K562 (cell line): ENCODE measurements around the gene HACE1. TPM values are rescaled to one million over a fixed set of nuclear protein-coding genes. Genes with fewer than 3 reads are reported as not detected.

Experiments used
- ATAC-seq: fragments of 200-7000 bp; cut with Tn5 transposase; 3 replicates; pipeline ENCODE4 v1.9.1; 2020; ENCODE audit warnings: moderate library complexity
- BruUV-seq: library from RNA; stranded (reverse); fragments of 400-500 nt; replicated peaks from 2 replicates; lab custom pipeline; 2021; lab: Mats Ljungman, UMichigan
- CTCF ChIA-PET: fragments of 300-600 bp; formaldehyde crosslinking; extraction: SDS; loops from one replicate; lab custom pipeline; 2021; ENCODE audit warnings: low intra/inter-chr PET ratio; lab: Yijun Ruan, JAX
- POLR2A ChIA-PET: fragments of 300-600, 350-650 bp; sonication (Branson Sonifier 250); formaldehyde crosslinking; extraction: SDS; loops from one replicate; lab custom pipeline; 2021; ENCODE audit warnings: antibody characterized with exemption, inconsistent platforms; lab: Yijun Ruan, JAX
- DNase-seq, 4 experiments: peaks; one replicate each; pipeline versions ENCODE4 v3.0.0 to v3.0.0-alpha.2; 2011 to 2018; ENCODE audit warnings: low spot score in 3 of 4, mixed read lengths in 3 of 4; ENCODE audit errors: extremely low read depth in 1 of 4
- FAIRE-seq: peaks from 2 replicates; lab custom pipeline; 2011; peaks lifted over from hg19 to GRCh38; lab: Jason Lieb, UNC
- H2AFZ ChIP-seq: 2 replicates; pipeline ENCODE4 v1.6.0; 2011; ENCODE audit warnings: low read depth, low read length, control low read depth, inconsistent platforms
- H3K27ac ChIP-seq: fragments of 200-600 bp; 3 replicates; pipeline ENCODE4 v1.8.0; 2011; ENCODE audit warnings: low read depth, mild to moderate bottlenecking, control low read depth, inconsistent platforms, low read length, moderate library complexity, mixed read lengths; ENCODE audit errors: extremely low read depth
- H3K27me3 ChIP-seq, 2 experiments: fragments of 300-600 bp in 1 of 2; 2 replicates in 1 of 2; 3 replicates in 1 of 2; pipeline versions ENCODE4 v1.6.0 to v1.8.0; 2011; ENCODE audit warnings: inconsistent platforms in 2 of 2, low read length in 2 of 2, mild to moderate bottlenecking in 1 of 2, mixed read lengths in 1 of 2, moderate library complexity in 1 of 2; ENCODE audit not compliant: control insufficient read depth in 2 of 2, insufficient read depth in 2 of 2
- H3K36me3 ChIP-seq: fragments of 300-600 bp; 3 replicates; pipeline ENCODE4 v1.8.0; 2011; ENCODE audit warnings: mild to moderate bottlenecking, low read length, inconsistent platforms; ENCODE audit not compliant: control insufficient read depth, insufficient read depth
- H3K4me1 ChIP-seq, 2 experiments: fragments of 200-600 bp in 1 of 2; replicated peaks in 1 of 2; 2 replicates in 1 of 2; 3 replicates in 1 of 2; pipeline versions ENCODE4 v1.5.1 to v1.8.0; 2011; ENCODE audit warnings: inconsistent platforms in 2 of 2, low read length in 2 of 2, mild to moderate bottlenecking in 1 of 2, mixed read lengths in 1 of 2, moderate library complexity in 1 of 2; ENCODE audit not compliant: control insufficient read depth in 2 of 2, insufficient read depth in 2 of 2
- H3K4me2 ChIP-seq: 2 replicates; pipeline ENCODE4 v1.6.1; 2011; ENCODE audit warnings: low read length, control low read depth, inconsistent platforms, mixed read lengths; ENCODE audit not compliant: insufficient read depth
- H3K4me3 ChIP-seq: fragments of 200-600 bp; sonication (generic), shearing (Covaris generic); 2 replicates; pipeline ENCODE4 v1.5.1; 2016; ENCODE audit warnings: control low read depth, inconsistent platforms
- H3K79me2 ChIP-seq: fragments of 200-600 bp; 3 replicates; pipeline ENCODE4 v1.8.0; 2011; ENCODE audit warnings: low read length, inconsistent platforms; ENCODE audit not compliant: control insufficient read depth, insufficient read depth
- H3K9ac ChIP-seq, 2 experiments: 2 replicates each; pipeline versions ENCODE4 v1.6.0 to v1.6.1; 2011; ENCODE audit warnings: low read depth in 2 of 2, low read length in 2 of 2, control low read depth in 1 of 2, inconsistent platforms in 1 of 2, mild to moderate bottlenecking in 1 of 2, mixed read lengths in 1 of 2; ENCODE audit not compliant: insufficient read depth in 1 of 2
- H3K9me1 ChIP-seq: one replicate; pipeline ENCODE4 v1.6.0; 2011; ENCODE audit warnings: inconsistent platforms, mild to moderate bottlenecking, low read length, moderate library complexity; ENCODE audit not compliant: control insufficient read depth, insufficient read depth
- H3K9me3 ChIP-seq: replicated peaks from 2 replicates; pipeline ENCODE4 v1.5.1; 2011; ENCODE audit warnings: low read depth, low read length, inconsistent platforms; ENCODE audit not compliant: control insufficient read depth, insufficient read depth
- H4K20me1 ChIP-seq: replicated peaks from 2 replicates; pipeline ENCODE4 v1.6.1; 2011; ENCODE audit warnings: low read length, inconsistent platforms, mixed read lengths; ENCODE audit not compliant: control insufficient read depth, insufficient read depth
- CHD1 ChIP-seq: fragments of 200-600 bp; sonication (generic); IDR thresholded peaks from one replicate; pipeline ENCODE4 v1.6.1; 2012; ENCODE audit warnings: mild to moderate bottlenecking, moderate library complexity, low read length, inconsistent platforms
- CREM ChIP-seq: IDR thresholded peaks from 2 replicates; pipeline ENCODE4 v1.6.1; 2014; ENCODE audit warnings: antibody characterized with exemption, low read depth
- DNMT1 ChIP-seq: fragments of 450-650 bp; IDR thresholded peaks from 2 replicates; pipeline ENCODE4 v1.6.1; 2016; ENCODE audit warnings: antibody characterized with exemption, mild to moderate bottlenecking
- E2F4 ChIP-seq: sonication (generic); formaldehyde crosslinking; IDR thresholded peaks from 2 replicates; pipeline ENCODE4 v1.8.0; 2022; ENCODE audit warnings: mild to moderate bottlenecking, low read depth, missing genetic modification reagents
- IRF2 ChIP-seq: sonication (generic); formaldehyde crosslinking; IDR thresholded peaks from 2 replicates; pipeline ENCODE4 v1.8.1; 2022; ENCODE audit warnings: mild to moderate bottlenecking, missing genetic modification reagents
- NFE2 ChIP-seq: IDR thresholded peaks from 2 replicates; pipeline ENCODE4 v1.6.1; 2014; ENCODE audit warnings: antibody characterized with exemption, low read depth
- NFRKB ChIP-seq: fragments of 450-650 bp; IDR thresholded peaks from 2 replicates; pipeline ENCODE4 v1.6.1; 2016; ENCODE audit warnings: low read depth
- PKNOX1 ChIP-seq: fragments of 450-650 bp; IDR thresholded peaks from 2 replicates; pipeline ENCODE4 v1.6.1; 2016
- TARDBP ChIP-seq: fragments of 450-650 bp; IDR thresholded peaks from 2 replicates; pipeline ENCODE4 v1.6.1; 2016
- ZEB2 ChIP-seq: fragments of 450-650 bp; IDR thresholded peaks from 2 replicates; pipeline ENCODE4 v1.6.1; 2016
- ZKSCAN3 ChIP-seq: fragments of 250-450 bp; sonication (Bioruptor Pico); IDR thresholded peaks from 2 replicates; pipeline ENCODE4 v1.4.0; 2020
- ZNF384 ChIP-seq: IDR thresholded peaks from 2 replicates; pipeline ENCODE4 v1.6.1; 2012; ENCODE audit warnings: low read depth, low read length, improper control_type of control experiment
- ZNF592 ChIP-seq: fragments of 450-650 bp; IDR thresholded peaks from 2 replicates; pipeline ENCODE4 v1.6.1; 2017; ENCODE audit warnings: antibody characterized with exemption, mild to moderate bottlenecking
- WGBS: fragments of 100-300 bp; shearing (Covaris generic); methylation state at CpG from one replicate; pipeline ENCODE4 v1.1.6; 2016; ENCODE audit warnings: low coverage, mixed read lengths; ENCODE audit not compliant: insufficient coverage; ENCODE audit errors: missing lambda C conversion rate; 5-methylcytosine and 5-hydroxymethylcytosine counted together
- in situ Hi-C: fragments of 300-500 bp; cut with MboI; formaldehyde crosslinking; loops from 4 replicates; pipeline ENCODE4 v1.15.0; 2018; ENCODE audit warnings: inconsistent platforms, mixed read lengths
- intact Hi-C: fragments of 100-400 bp; cut with micrococcal nuclease; formaldehyde crosslinking; loops from 2 replicates; pipeline ENCODE4 v1.14.2; 2022
- polyA plus RNA-seq, 8 experiments: library from polyadenylated mRNA; depleted of rRNA in 4 of 8; stranded (reverse) in 5 of 8; unstranded in 3 of 8; fragments of >200 nt; fragmentation: Nextera tagmentation in 2 of 8; fragmentation: Illumina TruSeq in 1 of 8; extraction: Ambion mirVana in 2 of 8; extraction: Trizol in 1 of 8; gene quantifications; 2 replicates each; pipeline versions ENCODE4 v1.2.1 to v1.2.3, GENCODE V29; 2011 to 2014; ENCODE audit warnings: inconsistent platforms in 1 of 8, missing spikeins in 1 of 8
- total RNA-seq, 7 experiments: library from RNA; depleted of rRNA in 6 of 7; stranded (reverse); fragments of >200 nt in 6 of 7; fragmentation: Illumina TruSeq in 2 of 7; extraction: Trizol in 2 of 7; gene quantifications; 2 replicates each; pipeline versions ENCODE4 v1.2.1 to v1.2.3, GENCODE V29; 2011 to 2021; ENCODE audit warnings: low replicate concordance in 1 of 7
- TF ChIP-seq, protein P1 (sequence below): sonication (generic); formaldehyde crosslinking; IDR thresholded peaks from 2 replicates; pipeline ENCODE4 v1.8.0; 2022; ENCODE audit warnings: mild to moderate bottlenecking, missing genetic modification reagents

The HACE1 gene
- total and polyA plus RNA-seq, 9 of the 15 experiments (the other 6 are each of a cell fraction or from before 2014, with no cell fraction given), result 3.6 to 19.9 (median 9.1) TPM

DNA sequence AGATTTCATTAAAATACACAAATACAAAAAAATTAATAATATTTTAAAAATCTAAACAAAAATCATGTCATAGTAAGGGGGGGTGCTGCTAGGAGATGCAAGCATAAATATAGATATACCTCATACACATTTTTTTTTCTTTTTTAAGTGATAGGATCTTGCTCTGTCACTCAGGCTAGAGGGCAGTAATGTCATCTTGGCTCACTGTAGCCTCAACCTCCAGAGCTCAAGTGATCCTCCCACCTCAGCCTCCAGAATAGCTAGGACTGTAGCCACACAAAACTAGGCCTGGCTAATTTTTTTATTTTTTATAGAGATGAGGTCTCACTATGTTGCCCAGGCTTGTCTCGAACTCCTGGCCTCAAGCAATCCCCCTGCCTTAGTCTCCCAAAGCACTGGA lies 90.8 kb downstream of the HACE1 start:
- Histone ChIP-seq H3K79me2 (no peaks in the 10 kb centered on the region), H3K9ac (no peak overlapping the region), H3K36me3 (peaks cover 9% of the 10 kb centered on the region; the same call in 2 of the 3 replicates), H3K27ac (no peak overlapping the region), H3K27me3 (no peaks in the 10 kb centered on the region), H3K4me2 (no peak overlapping the region), H2AFZ (no peak overlapping the region), H3K4me3 (no peak overlapping the region), H3K9me1 (no peaks in the 10 kb centered on the region), H4K20me1 (no peaks in the 10 kb centered on the region), H3K4me1 (no peaks in the 10 kb centered on the region), H3K9me3 (no peaks in the 10 kb centered on the region)
- DNase-seq (no peak), ATAC-seq (no peak), FAIRE-seq (no peak)
- WGBS, result 69% methylated on average over 1 of the region's 1 CpG
- in situ Hi-C loops, result loop anchor here (5.0 kb wide), 1 partner anchor 87 kb away; no protein-coding TSS in a partner anchor
- BruUV-seq, result no TSS peak
- CTCF ChIA-PET, result no interaction called here
- intact Hi-C loops, result no loop called here
- POLR2A ChIA-PET, result no interaction called here
- TF ChIP-seq NFE2, result 0 out of 2 replicates have a peak, but pooled peaks have one; percentile 4
- no peak for TF ChIP-seq ZNF592
- no peak for TF ChIP-seq CHD1
- no peak for TF ChIP-seq IRF2 (CRISPR knock-in tag)
- TF ChIP-seq ZNF384, result peak; percentile 36; the same call in 1 of the 2 replicates
- TF ChIP-seq, protein P1, sequence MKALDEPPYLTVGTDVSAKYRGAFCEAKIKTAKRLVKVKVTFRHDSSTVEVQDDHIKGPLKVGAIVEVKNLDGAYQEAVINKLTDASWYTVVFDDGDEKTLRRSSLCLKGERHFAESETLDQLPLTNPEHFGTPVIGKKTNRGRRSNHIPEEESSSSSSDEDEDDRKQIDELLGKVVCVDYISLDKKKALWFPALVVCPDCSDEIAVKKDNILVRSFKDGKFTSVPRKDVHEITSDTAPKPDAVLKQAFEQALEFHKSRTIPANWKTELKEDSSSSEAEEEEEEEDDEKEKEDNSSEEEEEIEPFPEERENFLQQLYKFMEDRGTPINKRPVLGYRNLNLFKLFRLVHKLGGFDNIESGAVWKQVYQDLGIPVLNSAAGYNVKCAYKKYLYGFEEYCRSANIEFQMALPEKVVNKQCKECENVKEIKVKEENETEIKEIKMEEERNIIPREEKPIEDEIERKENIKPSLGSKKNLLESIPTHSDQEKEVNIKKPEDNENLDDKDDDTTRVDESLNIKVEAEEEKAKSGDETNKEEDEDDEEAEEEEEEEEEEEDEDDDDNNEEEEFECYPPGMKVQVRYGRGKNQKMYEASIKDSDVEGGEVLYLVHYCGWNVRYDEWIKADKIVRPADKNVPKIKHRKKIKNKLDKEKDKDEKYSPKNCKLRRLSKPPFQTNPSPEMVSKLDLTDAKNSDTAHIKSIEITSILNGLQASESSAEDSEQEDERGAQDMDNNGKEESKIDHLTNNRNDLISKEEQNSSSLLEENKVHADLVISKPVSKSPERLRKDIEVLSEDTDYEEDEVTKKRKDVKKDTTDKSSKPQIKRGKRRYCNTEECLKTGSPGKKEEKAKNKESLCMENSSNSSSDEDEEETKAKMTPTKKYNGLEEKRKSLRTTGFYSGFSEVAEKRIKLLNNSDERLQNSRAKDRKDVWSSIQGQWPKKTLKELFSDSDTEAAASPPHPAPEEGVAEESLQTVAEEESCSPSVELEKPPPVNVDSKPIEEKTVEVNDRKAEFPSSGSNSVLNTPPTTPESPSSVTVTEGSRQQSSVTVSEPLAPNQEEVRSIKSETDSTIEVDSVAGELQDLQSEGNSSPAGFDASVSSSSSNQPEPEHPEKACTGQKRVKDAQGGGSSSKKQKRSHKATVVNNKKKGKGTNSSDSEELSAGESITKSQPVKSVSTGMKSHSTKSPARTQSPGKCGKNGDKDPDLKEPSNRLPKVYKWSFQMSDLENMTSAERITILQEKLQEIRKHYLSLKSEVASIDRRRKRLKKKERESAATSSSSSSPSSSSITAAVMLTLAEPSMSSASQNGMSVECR (CRISPR knock-in tag), result no peak
- no peak for TF ChIP-seq CREM
- no peak for TF ChIP-seq E2F4 (CRISPR knock-in tag)
- no peak for TF ChIP-seq NFRKB
- peak; percentile 67; the same call in 1 of the 2 replicates for TF ChIP-seq PKNOX1
- TF ChIP-seq ZKSCAN3 (CRISPR knock-in tag), result no peak
- TF ChIP-seq DNMT1, result no peak
- no peak for TF ChIP-seq ZEB2
- no peak for TF ChIP-seq TARDBP
